CD4-positive, alpha-beta T cell (primary cell): ENCODE measurements around the gene CCT4. TPM values are rescaled to one million over a fixed set of nuclear protein-coding genes. Genes with fewer than 3 reads are reported as not detected.

ENCODE experiments used
- ATAC-seq: fragments of 200-7000 bp; cut with Tn5 transposase; one replicate; pipeline ENCODE4 v1.10.0; 2022; ENCODE audit warnings: mild to moderate bottlenecking; ENCODE audit not compliant: poor library complexity
- CTCF ChIA-PET: fragments of 350-600 bp; sonication (Branson Sonifier 250); formaldehyde crosslinking; loops from one replicate; lab custom pipeline; 2021; ENCODE audit warnings: antibody characterized with exemption, inconsistent platforms; lab: Charles Lee
- POLR2A ChIA-PET: fragments of 350-600 bp; sonication (Branson Sonifier 250); formaldehyde crosslinking; loops from one replicate; lab custom pipeline; 2021; ENCODE audit warnings: antibody characterized with exemption, inconsistent platforms; lab: Charles Lee
- DNase-seq, 14 experiments: peaks; one replicate each; pipeline ENCODE4 v3.0.0-alpha.2; 2013 to 2020; ENCODE audit warnings: mixed read lengths in 2 of 14
- H3K27ac ChIP-seq, 2 donors: one replicate each; pipeline versions ENCODE4 v1.5.1 to v1.7.0; 2013; ENCODE audit warnings: low read length in 2 of 2, low read depth in 1 of 2, mild to moderate bottlenecking in 1 of 2
- H3K27me3 ChIP-seq, 2 experiments: 1 replicate in 1 of 2; 2 replicates in 1 of 2; pipeline versions ENCODE4 v1.6.1 to v1.7.0; 2013; ENCODE audit warnings: low read length in 2 of 2, control low read depth in 1 of 2, mild to moderate bottlenecking in 1 of 2, moderate library complexity in 1 of 2; ENCODE audit not compliant: insufficient read depth in 2 of 2, control insufficient read depth in 1 of 2
- H3K36me3 ChIP-seq: one replicate; pipeline ENCODE4 v1.6.1; 2013; ENCODE audit warnings: low read length, control low read depth; ENCODE audit not compliant: insufficient read depth
- H3K4me1 ChIP-seq: one replicate; pipeline ENCODE4 v1.6.1; 2013; ENCODE audit warnings: low read length, control low read depth; ENCODE audit not compliant: insufficient read depth
- H3K4me3 ChIP-seq: one replicate; pipeline ENCODE4 v1.5.1; 2013; ENCODE audit warnings: mild to moderate bottlenecking, low read length, moderate library complexity
- H3K9me3 ChIP-seq, 2 experiments: 1 replicate in 1 of 2; 2 replicates in 1 of 2; pipeline versions ENCODE4 v1.6.1 to v1.7.0; 2013; ENCODE audit warnings: low read length in 2 of 2, mild to moderate bottlenecking in 2 of 2, control low read depth in 1 of 2, moderate library complexity in 1 of 2; ENCODE audit not compliant: control insufficient read depth in 1 of 2, insufficient read depth in 1 of 2
- H3K27ac Mint-ChIP-seq: one replicate; pipeline ENCODE4 v1.8.0; 2020; ENCODE audit warnings: mixed read lengths
- H3K27me3 Mint-ChIP-seq: one replicate; pipeline ENCODE4 v1.8.0; 2021; ENCODE audit warnings: mixed read lengths
- H3K36me3 Mint-ChIP-seq: one replicate; pipeline ENCODE4 v1.8.0; 2021; ENCODE audit warnings: low read depth, mixed read lengths
- H3K4me1 Mint-ChIP-seq: one replicate; pipeline ENCODE4 v1.8.0; 2021; ENCODE audit warnings: low read depth, mixed read lengths
- H3K4me3 Mint-ChIP-seq: one replicate; pipeline ENCODE4 v1.8.0; 2020; ENCODE audit warnings: mild to moderate bottlenecking, mixed read lengths
- H3K9me3 Mint-ChIP-seq: one replicate; pipeline ENCODE4 v1.8.0; 2020; ENCODE audit warnings: mixed read lengths
- intact Hi-C, 2 experiments: fragments of 100-400 bp; cut with DNase I in 1 of 2; cut with micrococcal nuclease in 1 of 2; formaldehyde crosslinking; loops; one replicate each; pipeline versions ENCODE4 v1.15.1 to v1.9.0; 2023 to 2025; cut with DNase I, micrococcal nuclease
- total RNA-seq, 174 experiments: library from RNA in 2 of 174; stranded (reverse) in 2 of 174; gene quantifications; one replicate each; pipeline ENCODE4 v1.2.3 and lab custom pipeline; 2021 to 2026
- TF ChIP-seq, protein P1 (sequence below): fragments of 200-600 bp; IDR thresholded peaks from one replicate; pipeline ENCODE4 v1.8.0; 2022; ENCODE audit warnings: antibody characterized with exemption, mild to moderate bottlenecking

Gene CCT4
- total RNA-seq, 2 experiments from 2014 or later, result 100 to 114 TPM

DNA sequence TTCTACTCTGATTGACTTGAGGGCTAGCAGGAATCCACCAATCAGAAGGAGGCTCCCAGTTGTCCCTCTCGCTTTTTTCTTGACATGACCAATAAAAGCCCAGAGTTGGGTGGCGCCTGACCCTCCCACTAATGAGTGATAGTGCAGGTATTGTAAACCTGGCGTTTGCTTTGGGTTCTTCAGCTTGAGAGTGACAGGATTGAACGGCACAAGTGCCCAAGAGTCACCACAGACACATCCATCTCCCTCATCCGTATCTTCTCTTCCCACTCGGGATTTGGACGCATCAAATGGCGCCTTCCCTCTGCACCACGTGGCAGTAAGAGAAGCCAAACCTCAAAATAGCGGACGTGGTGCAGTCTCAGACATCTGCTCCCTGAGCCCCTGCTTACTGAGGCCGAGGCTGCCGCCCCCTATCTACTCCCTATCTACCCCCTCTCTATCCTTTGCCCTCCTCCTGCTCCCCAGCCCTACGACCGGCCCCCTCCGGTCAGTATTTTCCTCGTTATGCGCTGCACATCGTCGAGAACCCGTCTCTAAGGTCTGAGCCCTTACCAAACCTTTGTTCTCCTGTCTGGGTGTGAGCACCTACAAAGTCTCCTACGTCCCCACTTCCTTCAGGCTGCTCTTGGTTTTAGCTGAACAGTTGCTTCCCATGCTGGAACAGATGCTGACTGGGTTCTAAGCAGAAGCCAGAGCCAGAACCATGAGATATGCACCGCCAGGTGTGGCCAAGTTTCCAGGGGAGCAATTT is 33.7 kb downstream of the CCT4 start:
- H3K27ac Mint-ChIP-seq, result peak overlapping the region; percentile 94
- H3K27me3 ChIP-seq, result no peaks in the 10 kb centered on the region
- ChIA-PET CTCF (interaction anchor here (1.2 kb wide), 1 partner anchor 33 kb away, joined by 3 read pairs; no protein-coding TSS in a partner anchor), POLR2A (interaction anchor here (0.6 to 3.3 kb wide), 6 partner anchors 12 to 710 kb away, joined by 3 to 17 read pairs (median 3); partner anchors contain the start of gene XPO1)
- peaks cover 14% of the 10 kb centered on the region for H3K4me1 ChIP-seq
- H3K27me3 Mint-ChIP-seq, result no peaks in the 10 kb centered on the region
- TF ChIP-seq, protein P1, sequence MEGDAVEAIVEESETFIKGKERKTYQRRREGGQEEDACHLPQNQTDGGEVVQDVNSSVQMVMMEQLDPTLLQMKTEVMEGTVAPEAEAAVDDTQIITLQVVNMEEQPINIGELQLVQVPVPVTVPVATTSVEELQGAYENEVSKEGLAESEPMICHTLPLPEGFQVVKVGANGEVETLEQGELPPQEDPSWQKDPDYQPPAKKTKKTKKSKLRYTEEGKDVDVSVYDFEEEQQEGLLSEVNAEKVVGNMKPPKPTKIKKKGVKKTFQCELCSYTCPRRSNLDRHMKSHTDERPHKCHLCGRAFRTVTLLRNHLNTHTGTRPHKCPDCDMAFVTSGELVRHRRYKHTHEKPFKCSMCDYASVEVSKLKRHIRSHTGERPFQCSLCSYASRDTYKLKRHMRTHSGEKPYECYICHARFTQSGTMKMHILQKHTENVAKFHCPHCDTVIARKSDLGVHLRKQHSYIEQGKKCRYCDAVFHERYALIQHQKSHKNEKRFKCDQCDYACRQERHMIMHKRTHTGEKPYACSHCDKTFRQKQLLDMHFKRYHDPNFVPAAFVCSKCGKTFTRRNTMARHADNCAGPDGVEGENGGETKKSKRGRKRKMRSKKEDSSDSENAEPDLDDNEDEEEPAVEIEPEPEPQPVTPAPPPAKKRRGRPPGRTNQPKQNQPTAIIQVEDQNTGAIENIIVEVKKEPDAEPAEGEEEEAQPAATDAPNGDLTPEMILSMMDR, result no peak
- peak overlapping the region; percentile 98 for H3K4me3 ChIP-seq
- H3K36me3 Mint-ChIP-seq, result peaks cover 6% of the 10 kb centered on the region
- peak; percentile 91 for ATAC-seq
- peak; percentile 75 to 97 (median 83) for DNase-seq
- intact Hi-C loops, result loop anchor here (1.0 to 10.0 kb wide), 9 partner anchors 32 to 672 kb away; partner anchors contain the start of genes CCT4 (in 1 of the 2) and XPO1 (in 1 of the 2)
- peak overlapping the region; percentile 97 for H3K4me3 Mint-ChIP-seq
- H3K9me3 ChIP-seq, result no peaks in the 10 kb centered on the region
- no peaks in the 10 kb centered on the region for H3K36me3 ChIP-seq
- H3K27ac ChIP-seq, result peak overlapping the region; percentile 42 to 65
- no peaks in the 10 kb centered on the region for H3K9me3 Mint-ChIP-seq
- H3K4me1 Mint-ChIP-seq, result peaks cover 16% of the 10 kb centered on the region

DNA sequence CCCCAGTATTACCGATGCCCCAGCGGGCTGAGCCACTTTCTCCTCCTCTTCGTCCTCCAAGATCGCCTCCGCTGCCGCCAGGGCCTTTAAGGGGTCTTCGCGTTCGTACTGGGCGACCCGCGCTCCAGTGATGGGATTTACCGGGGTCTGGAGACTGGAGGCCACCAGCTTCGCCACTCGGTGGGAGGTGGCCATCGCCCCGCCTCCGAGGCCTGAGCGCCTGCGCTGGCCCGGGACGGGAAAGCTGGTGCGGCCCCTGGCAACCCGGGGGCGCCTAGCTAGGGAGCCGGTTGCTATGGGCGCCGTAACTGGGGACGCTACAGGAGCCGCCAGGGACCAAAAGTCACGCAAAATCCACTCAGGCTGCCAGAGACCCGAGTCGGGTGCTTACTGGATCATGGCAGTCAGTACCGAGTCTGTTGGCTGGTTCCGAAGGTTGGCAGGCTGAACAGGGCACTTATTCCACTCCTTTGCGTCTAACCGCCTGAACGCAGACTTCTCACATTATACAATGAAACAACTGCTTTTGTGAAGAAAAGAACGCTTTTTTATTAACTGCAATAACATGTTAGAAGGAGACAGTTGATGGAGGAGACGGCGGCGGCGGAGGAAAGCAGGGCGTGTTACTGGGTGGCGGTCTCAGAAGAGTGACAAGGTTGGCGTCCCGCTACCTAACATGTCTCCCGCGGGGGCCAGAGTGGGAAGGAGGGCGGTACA is 34.5 kb downstream of the CCT4 start, which contains the start of gene FAM161A:
FAM161A (minus strand) TSS at position 214 of the 717 bp plus-strand sequence; CDS start at position 195, 19 bp downstream.
- peak; percentile 28 for ATAC-seq
- intact Hi-C loops, result loop anchor here (1.0 to 10.0 kb wide), 8 partner anchors 33 to 327 kb away; partner anchors contain the start of genes CCT4 (in 1 of the 2) and XPO1 (in 1 of the 2)
- Histone ChIP-seq H3K36me3 (no peaks in the 10 kb centered on the region), H3K27me3 (no peaks in the 10 kb centered on the region), H3K4me1 (peaks cover 14% of the 10 kb centered on the region), H3K9me3 (no peaks in the 10 kb centered on the region), H3K4me3 (peak within 1 kb of the TSS; percentile 98), H3K27ac (peak within 1 kb of the TSS; percentile 65 to 79)
- TF ChIP-seq, protein P1, result no peak
- CTCF ChIA-PET, result interaction anchor here (0.7 to 1.2 kb wide), 2 partner anchors 34 to 52 kb away, joined by 3 read pairs; partner anchors contain the start of gene COMMD1
- Mint-ChIP-seq H3K4me1 (peaks cover 16% of the 10 kb centered on the region), H3K9me3 (no peaks in the 10 kb centered on the region), H3K36me3 (peaks cover 6% of the 10 kb centered on the region), H3K27ac (peak within 1 kb of the TSS; percentile 94), H3K27me3 (no peaks in the 10 kb centered on the region), H3K4me3 (peak within 1 kb of the TSS; percentile 97)
- POLR2A ChIA-PET, result interaction anchor here (0.6 to 3.3 kb wide), 8 partner anchors 13 to 673 kb away, joined by 3 to 17 read pairs (median 3); partner anchors contain the start of genes COMMD1 and XPO1
- DNase-seq, result peak; percentile 48 to 88 (median 64)
